Anterior cingulate cortex (tissue), 58 donors: Measurements from ENCODE around the gene ST7L.
"Not testable (repeated sequence)": the region's sequence is repeated elsewhere in the genome, so short reads cannot be mapped to it uniquely, and the experiment has no call there.

ENCODE experiments used
- DNase-seq, 58 donors: peaks; one replicate each; lab custom pipeline; 2025; lab: John Stamatoyannopoulos, UW

Gene ST7L, protein sequence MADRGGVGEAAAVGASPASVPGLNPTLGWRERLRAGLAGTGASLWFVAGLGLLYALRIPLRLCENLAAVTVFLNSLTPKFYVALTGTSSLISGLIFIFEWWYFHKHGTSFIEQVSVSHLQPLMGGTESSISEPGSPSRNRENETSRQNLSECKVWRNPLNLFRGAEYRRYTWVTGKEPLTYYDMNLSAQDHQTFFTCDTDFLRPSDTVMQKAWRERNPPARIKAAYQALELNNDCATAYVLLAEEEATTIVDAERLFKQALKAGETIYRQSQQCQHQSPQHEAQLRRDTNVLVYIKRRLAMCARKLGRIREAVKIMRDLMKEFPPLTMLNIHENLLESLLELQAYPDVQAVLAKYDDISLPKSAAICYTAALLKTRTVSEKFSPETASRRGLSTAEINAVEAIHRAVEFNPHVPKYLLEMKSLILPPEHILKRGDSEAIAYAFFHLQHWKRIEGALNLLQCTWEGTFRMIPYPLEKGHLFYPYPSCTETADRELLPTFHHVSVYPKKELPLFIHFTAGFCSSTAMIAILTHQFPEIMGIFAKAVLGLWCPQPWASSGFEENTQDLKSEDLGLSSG

DNA sequence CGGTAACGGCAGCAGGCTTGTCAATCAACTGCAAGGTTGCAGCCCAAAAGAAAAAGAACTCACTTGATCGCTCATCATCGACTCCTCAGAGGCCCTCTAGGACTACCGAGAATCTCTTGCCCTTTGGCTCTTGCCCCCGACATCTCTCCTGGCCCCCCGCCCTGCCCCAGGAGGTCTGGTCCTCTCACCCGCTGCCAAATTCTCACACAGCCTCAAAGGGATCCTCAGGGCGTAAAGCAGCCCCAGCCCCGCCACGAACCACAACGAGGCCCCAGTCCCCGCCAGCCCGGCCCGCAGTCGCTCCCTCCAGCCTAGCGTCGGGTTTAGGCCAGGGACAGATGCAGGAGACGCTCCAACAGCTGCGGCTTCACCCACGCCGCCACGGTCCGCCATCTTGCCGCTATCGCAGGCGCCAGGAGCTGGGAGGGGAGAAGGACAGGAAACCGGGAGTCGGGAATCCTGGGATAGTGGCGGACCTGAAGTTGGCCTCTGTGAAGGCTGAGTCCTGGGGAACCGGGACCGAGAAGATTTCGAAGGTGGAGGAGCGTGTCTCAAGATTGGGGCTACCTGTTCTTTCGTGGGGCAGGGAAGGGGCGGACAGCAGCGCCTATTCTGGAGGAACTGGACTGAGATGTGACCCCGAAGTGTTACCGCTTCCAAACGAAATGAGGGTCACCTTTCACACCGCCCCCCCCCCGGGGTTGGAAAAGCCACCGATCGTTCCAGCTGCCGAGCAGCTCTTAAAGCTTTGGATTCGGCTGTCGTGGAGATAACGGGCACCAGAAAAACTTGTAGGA, at the start of gene ST7L:
Gene ST7L (minus strand): TSS at position 421 of the 797 bp plus-strand sequence. CDS start 28 bp downstream, at position 393.
- peak in 57 of 58 donors; percentile 34 to 88 (median 76) for DNase-seq

DNA sequence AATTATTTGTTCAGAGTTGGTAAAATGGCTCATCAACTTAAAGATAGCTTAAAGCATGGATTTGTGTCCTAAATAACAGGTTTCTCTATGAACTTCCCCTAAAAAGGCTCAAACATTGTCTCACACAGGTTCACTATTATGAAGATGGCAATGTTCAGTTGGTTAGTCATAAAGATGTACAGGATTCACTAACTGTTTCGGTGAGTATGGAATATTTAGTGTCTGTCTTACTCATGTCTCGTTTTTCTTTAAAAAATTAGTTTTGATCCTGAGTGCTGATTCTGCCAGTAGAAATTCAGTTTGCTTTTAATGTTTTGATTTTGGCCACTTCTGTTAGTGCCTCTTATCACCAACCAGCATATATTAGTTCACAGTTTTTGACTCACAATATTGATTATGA, 48.0 kb upstream of the ST7L start:
- DNase-seq, result no peak

DNA sequence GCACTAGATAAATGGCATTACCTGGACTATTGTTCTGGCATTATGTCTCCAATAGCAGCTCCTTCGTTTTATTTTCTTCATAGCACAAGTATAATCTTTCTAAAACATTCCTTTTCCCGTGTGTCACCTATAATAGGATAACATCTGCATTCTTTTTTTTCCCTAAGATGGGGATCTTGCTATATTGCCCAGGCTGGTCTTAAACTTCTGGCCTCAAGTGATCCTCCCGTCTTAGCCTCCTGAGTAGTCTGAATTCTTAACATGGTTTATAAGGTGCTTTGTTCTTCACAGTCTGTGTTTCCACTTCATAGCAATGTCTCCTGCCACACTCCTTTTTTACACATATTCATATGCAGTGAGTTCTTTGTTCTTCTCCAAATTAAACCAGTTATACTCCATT, 46.9 kb upstream of the ST7L start:
- no peak for DNase-seq

DNA sequence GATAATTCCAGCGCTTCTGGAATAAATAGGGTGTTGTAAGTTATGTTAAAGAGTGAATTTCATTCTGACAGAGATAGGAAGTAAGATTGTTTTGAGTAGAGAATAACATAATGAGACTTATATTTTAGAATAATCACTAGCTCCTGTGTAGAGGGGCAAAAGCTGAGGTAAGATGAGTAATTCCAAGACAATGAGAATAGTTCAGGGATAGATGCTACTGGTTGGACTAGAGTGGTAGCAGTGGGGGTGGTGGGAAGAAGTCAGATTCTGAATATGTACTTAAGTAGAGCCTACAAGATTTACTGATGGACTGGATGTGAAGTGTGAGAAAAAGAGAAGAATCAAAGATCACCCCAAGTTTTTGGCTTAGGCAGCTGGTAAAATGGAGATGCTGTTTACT, 32.3 kb upstream of the ST7L start:
- no peak for DNase-seq

DNA sequence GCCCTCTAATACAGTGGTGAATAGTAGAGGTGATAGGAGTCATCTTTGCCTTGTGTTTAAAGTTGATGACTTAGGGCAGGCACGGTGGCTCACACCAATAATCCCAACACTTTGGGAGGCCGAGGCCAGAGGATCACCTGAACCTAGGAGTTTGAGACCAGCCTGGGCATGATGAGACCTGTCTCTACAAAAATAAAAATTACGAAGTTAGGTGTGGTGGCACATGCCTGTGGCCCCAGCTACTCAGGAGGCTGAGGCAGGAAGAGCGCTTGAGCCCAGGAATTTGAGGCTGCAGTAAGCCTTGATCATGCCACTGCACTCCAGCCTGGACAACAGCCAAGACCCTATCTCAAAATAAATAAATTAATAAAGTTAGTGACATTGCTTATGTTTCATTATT, 27.3 kb upstream of the ST7L start:
- DNase-seq, result no peak

DNA sequence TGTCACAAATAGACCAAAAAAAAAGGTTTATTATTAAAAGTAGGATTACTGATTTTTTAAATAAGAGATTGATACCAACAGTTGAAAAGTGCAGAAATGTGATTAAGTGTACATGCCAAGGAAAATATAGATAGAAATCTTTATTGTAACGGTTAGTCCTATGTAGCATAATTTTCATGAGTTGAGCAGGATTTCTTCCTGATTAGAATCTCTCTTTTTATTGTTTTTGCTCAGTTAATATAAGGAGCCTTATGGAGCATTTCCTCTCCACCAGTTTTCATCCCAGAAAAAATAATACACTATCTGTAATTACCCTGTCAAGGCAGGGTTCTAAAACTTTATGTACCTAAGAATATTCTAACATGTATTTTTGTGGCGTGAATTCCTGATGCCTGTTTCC, 24.1 kb upstream of the ST7L start:
- DNase-seq, result no peak

DNA sequence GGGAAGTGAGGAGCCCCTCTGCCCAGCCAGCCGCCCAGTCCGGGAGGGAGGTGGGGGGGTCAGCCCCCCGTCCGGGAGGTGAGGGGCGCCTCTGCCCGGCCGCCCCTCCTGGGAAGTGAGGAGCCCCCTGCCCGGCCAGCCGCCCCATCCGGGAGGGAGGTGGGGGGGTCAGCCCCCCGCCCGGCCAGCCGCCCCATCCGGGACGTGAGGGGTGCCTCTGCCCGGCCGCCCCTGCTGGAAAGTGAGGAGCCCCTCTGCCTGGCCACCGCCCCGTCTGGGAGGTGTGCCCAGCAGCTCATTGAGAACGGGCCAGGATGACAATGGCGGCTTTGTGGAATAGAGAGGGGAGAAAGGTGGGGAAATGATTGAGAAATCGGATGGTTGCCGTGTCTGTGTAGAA, 21.5 kb upstream of the ST7L start:
- DNase-seq, result peak in 14 of 58 donors; percentile 3 to 31 (median 10)

DNA sequence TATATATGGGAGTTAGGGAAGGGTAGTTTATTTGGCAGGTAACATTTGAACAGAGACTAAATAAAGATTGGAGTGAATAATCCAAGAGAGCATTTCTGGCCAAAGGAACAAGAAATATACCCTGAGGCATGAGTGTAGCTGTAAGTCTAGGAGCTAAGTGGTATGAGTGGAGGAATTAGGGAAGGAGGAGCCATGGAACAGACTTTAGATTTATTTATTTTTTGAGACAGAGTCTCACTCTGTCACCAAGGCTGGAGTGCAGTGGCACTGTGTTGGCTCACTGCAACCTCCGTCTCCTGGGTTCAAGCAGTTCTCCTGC, 19.1 kb upstream of the ST7L start:
- no peak for DNase-seq

DNA sequence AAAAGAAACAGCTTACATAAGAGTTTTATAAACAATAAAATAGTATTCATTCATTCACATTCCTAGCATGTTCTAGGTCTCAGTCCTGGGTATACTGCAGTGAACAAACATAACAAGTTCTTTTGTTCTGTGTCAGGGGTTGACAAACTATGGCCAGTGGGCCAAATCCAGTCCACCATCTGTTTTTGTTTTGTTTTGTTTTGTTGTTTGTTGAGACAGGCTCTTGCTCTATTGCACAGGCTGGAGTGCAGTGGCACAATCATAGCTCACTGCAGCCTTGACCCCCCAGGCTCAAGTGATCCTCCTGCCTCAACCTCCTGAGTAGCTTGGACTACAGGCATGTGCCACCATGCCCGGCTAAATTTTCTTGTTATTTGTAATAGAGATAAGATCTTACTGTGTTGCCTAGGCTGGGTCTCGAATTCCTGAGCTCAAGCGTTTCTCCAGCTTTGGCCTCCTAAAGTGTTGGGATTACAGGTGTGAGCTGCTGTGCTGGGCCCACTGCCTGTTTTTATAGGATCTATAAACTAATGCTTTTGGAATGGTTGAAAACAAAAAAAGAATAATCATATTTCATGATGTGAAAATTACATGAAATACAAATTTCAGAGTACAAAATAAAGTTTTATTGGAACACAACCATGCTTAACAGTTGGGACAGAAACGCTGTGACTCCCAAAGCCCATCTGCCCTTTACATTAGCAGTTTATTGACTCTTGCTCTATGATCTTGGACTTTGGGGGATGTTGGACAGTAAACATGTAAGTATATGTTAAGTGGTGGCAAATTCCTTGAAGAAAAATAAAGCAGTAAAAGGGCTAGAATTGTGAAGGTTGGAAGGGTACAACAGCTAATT, 18.5 kb upstream of the ST7L start:
- peak in 24 of 58 donors; percentile 1 to 74 (median 21) for DNase-seq

DNA sequence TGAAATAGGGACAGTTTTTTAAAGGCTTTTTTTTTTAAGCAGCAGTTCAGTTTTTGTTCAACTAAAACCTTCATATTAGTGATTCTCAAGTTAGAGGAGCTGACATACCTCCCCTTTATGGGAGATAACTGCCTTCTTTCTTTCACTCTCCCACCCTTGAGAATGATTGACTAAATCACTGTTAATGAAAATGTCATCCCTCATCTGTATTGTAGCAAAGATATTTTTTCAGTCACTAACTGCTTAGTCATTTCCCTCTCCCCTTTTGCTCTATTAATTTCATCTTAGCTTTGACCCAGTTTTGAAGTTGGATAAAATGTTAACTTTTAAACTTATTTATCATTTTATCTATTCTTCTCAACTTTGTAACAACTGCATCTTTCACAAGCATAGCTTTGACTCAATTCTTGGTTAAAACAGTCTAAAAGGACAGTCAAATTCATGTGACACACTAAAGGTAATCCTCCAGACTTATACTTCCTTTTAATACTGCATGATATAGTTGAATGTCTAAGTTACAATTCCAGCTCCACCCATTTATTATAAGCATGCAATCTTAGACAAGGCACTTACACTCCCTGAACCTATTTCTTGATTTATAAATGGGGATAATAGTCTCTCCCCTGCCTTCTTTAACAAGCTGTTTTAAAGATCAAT, 17.8 kb upstream of the ST7L start:
- no peak for DNase-seq

DNA sequence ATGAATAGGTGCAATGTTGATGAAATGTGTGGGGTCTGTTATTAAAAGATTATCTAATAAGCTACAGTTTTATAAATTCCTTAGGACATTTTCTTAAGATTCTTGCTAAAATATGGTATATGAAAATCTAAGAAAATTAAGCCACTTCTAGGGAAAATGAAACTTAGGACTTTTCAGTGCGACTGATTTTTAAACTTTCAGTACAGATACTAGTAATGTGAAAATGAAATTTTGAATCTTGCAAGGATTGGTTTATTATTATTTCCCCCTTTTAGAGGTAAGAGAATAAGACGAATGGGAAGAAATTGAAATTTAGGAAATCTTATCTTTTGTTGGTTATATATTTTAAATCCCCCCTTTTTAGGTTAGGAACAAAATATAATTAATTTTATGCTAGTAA, 17.1 kb upstream of the ST7L start:
- no peak for DNase-seq

DNA sequence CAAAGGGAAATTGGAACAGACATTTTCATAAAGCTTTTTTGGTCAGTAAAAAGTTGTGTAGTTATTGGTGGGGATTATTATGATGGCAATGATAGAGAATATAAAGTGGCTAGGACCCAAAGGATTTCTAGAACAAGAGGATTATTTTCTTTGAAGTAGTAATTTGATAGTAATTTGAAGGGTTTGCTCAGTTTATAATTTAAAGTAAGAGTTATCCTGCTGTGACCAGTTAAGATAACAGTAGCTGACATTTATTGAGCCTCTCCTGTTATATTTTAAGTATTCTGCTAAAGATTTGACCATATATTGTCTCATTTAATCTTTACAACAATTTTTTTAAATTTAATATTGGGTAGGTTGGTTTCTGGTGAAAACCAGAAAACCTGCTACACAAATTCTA, 15.4 kb upstream of the ST7L start:
- DNase-seq, result no peak

DNA sequence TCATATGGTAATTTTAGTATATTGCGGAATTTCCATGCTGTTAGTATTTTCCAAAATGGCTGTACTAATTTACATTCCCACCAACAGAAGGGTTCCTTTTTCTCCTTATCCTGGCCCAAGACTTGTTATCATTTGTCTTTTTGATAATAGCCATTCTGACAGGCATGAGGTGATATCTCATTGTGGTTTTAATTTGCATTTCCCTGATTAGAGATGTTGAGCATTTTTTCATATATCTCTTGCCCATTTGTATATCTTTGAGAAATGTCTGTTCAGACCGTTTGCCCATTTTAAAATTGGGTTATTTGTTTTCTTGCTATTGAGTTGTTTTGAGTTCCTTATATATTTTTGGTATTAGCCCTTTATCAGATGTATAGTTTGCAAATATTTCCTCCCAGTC, 14.7 kb upstream of the ST7L start:
- DNase-seq, result no peak

DNA sequence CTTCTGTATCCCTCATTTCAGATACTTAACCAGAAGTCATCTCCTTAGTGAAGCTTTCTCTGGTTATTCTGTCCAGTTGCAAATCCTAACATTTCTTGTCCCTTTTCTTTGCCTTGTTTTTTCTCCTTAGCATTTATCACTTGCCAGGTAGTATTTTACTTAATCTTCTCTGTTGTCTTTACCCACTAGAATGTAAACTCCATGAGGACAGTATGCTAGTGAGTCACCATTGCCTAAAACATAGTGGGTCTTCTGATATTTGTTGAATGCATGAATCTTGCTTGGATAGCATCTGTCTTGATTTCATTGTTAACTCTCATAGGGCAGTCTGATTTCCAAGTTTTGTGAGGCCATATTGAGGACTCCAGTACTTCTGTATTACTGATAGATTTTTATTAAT, 10.3 kb upstream of the ST7L start:
- DNase-seq, result no peak

DNA sequence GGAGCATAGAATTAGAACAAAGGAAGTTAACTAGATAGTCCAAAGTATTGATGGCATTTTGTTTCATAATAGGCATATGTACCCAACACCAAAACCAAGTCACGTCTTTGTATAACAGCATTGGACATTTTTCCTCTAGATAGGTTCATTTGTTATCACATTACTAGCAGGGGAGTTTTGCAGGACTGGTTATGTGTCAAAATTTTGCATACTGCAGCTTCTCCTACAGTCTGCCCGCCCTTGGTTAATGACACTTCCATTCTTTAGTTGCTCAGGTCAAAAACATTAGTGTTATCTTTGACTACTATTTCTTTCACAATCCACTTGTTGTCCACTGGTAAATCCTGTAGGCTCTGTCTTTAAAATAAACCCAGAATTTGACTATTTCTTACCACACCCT, 9.6 kb upstream of the ST7L start:
- no peak for DNase-seq

DNA sequence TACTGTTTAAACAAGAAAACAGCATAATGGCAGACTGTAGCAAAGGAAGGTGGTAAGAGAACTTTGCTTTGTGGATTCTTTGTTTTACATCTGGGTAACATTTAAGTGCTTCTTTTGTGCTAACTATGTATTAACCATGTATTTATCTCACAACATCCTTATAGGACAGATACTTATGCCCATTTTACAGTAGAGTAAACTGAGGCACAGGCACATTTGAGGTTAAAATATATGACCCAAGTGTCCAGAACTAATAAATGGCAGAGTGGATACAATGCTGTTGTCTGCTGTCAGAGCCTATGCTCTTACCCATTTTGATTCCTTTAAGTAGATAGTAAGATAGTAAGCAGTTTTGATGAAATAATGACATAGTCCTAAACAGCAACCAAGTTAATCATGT, 7.9 kb upstream of the ST7L start:
- DNase-seq, result no peak

DNA sequence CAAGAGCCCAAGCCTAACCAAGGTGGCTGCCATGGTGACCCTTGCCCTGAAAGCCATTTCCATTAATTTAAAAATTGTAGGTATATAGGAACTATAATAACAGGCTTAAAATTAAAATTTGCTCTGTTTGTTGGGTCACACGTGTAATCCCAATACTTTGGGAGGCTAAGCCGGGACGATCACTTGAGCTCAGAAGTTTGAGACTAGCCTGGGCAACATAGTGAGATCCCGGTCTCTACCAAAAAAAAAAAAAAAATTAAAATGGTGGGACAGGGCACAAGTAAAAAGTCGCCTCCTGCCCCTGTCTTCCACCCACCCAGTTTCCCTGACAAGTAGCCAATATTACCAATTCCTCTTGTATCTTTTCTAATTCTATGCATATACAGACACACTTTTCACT, 7.3 kb upstream of the ST7L start:
- DNase-seq, result no peak

DNA sequence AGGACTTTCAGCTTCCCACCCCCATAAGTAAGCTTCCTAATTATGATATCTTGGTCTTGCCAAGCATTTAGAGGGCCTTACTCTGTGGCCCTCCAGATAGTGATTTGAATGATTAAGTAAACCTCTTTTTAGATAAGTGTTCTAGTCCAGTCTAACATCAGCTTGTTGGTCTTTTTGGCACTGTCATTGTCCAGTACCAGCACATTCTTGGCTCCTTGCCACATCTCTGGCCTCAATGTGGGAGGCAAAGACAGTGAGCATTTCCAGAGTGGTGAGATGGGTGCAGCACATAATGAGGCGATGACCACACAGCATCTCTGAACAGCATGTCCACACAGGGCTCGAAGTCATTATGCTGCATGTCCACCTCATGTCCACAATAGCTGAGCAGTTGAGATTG, 6.8 kb upstream of the ST7L start:
- peak in 2 of 58 donors; percentile 4 to 63 for DNase-seq

DNA sequence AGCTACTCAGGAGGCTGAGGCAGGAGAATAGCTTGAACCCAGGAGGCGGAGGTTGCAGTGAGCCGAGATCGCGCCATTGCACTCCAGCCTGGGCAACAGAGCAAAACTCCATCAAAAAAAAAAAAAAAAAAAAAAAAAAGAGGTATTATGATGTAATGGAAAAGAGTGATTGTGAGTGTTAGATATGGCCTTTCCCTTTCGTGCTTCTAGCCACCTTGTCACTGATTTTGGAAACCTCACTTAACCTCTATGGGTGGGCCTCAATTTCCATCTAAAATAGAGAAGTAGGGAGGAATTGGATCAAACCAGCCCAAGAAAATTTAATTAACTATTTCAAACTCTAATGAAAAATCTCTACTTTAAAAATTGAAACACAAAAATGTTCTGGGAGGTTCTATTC, 5.6 kb upstream of the ST7L start:
- not testable (repeated sequence) for DNase-seq

DNA sequence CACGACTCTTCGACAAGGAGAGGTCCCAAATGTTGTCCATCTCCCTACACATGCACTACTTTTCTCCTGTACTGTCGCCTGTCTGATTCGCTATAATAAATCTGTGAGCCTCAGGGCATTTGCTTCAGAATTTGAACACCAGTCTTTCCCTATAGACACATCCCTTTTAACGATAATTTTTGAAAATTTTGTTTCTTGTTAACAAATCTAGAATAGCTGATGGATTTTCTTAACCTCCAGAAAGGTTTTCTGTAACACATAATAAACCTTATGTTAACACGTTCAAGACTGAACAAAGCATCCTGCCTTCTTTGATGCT, 1.4 kb upstream of the ST7L start:
- no peak for DNase-seq
